ENCODE measurements around the gene NT5C3B.
"Not testable (repeated sequence)": the region's sequence is repeated elsewhere in the genome, so short reads cannot be mapped to it uniquely, and the experiment has no call there.

NT5C3B gene

DNA sequence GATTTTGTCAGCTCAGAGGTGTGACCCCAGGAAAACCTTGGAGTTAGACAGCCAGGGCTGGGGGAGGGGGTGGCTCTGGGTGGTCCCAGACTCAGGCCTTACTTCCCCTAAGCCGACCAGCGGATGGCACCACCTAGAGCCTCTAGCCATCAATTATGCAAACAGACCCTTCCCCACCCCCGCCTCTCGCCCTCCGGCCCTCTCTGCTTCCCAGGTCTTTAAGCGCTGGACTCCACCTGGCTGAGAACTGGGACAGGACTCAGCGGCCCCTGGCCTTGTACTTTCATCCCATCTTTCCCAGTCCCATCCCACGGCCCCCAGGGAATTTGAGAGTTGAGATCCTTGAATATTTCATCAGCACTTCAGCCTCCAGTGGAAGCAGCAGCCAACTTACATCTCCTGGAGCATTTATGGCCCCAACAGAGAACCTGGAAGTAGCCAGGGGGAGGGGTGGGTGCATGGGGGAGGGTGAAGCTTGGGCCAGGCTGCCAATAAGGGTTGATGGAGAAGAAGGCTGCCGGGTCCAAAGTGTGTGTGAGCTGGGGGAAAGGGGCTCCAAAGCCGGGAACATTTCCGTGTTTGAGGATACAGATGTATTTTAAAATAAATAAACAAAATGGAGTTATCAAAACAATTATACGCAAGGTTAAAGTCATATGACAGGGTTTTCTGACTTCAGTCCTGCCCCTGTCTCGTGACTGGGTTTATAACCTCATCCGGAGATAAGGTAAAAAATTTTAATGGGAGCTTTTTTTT, 42.1 kb downstream of the NT5C3B start:
- no peak for DNase-seq
- intact Hi-C loops (cut with DNase I) = no loop called here

GRCh38 chr17:41792845-41793783, 42.9 kb downstream of the NT5C3B start:
- intact Hi-C loops (cut with DNase I) = no loop called here
- DNase-seq = no peak

DNA sequence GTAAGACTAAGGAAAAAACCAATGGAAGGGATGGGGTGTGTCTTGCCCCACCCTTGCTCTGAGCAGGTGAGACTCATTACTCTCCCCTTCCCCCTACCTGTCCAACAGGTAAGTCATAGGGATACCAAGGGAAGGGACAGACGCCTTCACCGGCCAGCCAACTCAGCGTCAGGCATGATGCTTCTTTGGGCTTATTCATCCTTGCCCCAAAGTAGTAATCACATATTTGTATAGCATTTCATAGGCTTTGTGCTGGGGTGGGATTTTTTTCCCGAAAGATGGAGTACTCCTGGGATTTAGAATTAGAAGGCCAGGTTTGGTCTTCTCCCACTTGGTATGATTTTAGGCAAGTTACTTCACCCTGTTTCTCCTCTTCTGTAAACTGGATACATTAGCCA, 49.0 kb downstream of the NT5C3B start:
- DNase-seq = no peak
- intact Hi-C loops (cut with DNase I) = no loop called here

GRCh38 chr17:41786227-41787020, 49.6 kb downstream of the NT5C3B start, which contains the start of gene JUP:
Gene JUP (minus strand): TSS chr17:41786711. CDS start chr17:41771854, 14,857 bp downstream.
- intact Hi-C loops (cut with DNase I) = no loop called here
- peak; percentile 97 to 100 (median 99) for DNase-seq

DNA sequence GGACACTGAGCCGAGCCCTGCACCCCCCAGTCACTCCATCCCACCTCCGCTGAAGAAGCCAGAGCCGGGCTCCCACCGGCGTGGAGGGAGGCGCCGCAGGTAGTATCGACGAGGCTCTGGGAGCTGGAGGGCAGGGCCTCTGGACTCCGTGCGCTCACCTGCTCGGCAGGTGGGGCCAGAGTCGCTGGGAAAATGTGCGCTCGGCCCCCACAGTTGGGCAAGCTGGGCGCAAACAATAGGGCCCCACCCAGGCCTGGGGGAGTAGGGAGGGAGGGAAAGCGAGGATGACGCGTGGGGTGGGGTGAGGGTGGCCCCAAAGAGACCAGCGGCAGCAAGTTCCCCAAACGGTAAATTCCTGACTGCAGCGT, 50.2 kb downstream of the NT5C3B start:
- DNase-seq = peak in 3 of 42 donors; percentile 20 to 56 (median 34)
- intact Hi-C loops (cut with DNase I) = no loop called here

- no peak for DNase-seq
- intact Hi-C loops (cut with DNase I) = no loop called here
Observed at GRCh38 chr17:41785091-41785858, 50.8 kb downstream of the NT5C3B start.

GRCh38 chr17:41784207-41784744, 51.8 kb downstream of the NT5C3B start:
- intact Hi-C loops (cut with DNase I) = no loop called here
- DNase-seq = no peak

DNA sequence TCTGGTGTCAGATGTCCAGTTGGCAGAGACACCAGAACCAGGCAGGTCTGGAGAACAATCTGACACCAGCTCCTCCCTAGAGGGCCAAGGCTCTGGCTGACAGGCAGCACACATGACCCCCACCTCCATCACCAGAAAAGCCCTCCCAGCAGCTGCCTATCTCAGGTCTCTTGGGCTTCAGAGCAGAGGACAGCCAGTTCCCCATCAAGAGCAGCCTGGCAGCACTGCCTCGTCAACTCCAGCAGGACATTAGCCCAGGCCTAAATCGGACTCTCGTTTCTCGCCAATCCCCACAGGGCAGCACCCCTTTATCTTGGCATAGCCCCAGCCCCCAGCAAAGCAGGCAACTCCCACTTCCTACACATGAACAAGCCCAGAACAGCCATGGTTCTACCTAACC, 53.9 kb downstream of the NT5C3B start:
- intact Hi-C loops (cut with DNase I) = no loop called here
- no peak for DNase-seq

- intact Hi-C loops (cut with DNase I) = no loop called here
- no peak for DNase-seq
Observed at GRCh38 chr17:41781404-41782110, 54.5 kb downstream of the NT5C3B start.

- DNase-seq = no peak
- intact Hi-C loops (cut with DNase I) = no loop called here
Observed at GRCh38 chr17:41779954-41780353, 56.1 kb downstream of the NT5C3B start.

GRCh38 chr17:41777574-41778188, 58.4 kb downstream of the NT5C3B start:
- peak in 27 of 42 donors; percentile 18 to 71 (median 42) for DNase-seq
- intact Hi-C loops (cut with DNase I) = no loop called here

GRCh38 chr17:41777157-41777573, 58.9 kb downstream of the NT5C3B start:
- intact Hi-C loops (cut with DNase I) = no loop called here
- peak in 9 of 42 donors; percentile 18 to 53 (median 35) for DNase-seq

DNA sequence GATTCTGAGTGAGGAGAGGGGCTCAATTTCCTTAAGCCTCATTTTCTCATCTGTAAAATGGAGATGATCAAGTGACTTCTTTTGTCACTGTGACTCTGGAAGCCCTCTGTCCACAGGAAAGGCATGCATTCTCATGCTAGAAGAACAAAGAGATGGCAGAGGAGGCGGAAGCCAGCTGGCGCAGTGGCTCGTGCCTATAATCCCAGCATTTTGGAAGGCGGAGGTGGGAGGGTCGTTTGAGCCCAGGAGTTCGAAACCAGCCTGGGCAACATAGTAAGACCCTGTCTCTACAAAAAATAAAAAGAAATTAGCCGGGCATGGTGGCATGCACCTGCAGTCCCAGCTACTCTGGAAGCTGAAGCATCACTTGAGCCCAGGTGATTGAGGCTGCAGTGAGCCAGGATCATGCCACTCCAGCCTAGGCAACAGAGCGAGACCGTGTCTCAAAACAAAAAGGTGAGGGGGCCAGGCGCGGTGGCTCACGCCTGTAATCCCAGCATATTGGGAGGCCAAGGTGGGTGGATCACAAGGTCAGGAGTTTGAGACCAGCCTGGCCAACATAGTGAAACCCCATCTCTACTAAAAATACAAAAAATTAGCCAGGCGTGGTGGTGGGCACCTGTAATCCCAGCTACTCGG, 59.7 kb downstream of the NT5C3B start:
- peak in 12 of 42 donors; percentile 17 to 60 (median 40) for DNase-seq
- intact Hi-C loops (cut with DNase I) = not testable (repeated sequence)

DNA sequence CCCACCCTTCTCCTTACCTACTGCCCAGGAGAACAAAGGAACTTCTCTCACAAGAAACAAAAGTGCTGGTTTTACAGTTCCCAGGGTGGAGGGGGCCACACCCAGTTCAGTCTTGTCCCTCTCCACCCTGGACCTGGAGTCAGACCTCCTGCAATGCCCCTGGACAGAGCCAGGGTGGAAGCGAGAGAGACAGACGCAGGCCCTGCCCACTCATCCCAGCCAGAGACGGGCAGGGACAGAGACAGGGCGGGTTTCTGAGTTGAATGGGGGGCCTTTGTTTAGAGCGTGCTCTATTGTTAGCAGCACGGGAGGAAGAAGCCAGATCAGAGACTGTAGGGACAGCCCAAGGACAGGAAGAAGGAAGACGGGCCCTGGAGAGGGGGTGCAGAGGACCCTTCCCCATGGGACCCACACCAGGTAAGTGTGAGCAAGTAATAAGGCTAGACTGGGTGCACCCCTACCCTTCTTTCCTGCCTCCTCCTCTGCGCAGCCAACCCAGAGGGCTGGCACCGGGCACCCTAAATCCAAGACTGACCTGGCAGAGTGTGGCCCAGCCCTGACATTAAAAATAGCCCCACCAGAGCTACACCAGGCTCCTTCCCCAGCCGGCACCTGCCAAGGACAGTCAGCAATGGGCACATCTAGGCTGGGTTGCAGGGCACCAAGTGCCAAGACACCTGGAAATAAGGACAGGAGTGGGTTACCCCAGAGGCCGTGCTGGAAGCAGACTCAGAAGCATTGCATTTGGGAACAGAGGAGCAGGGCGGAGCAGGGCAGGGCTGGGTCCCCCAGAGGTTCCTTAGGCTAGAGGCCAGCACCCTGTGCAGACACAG, 60.4 kb downstream of the NT5C3B start:
- intact Hi-C loops (cut with DNase I) = no loop called here
- DNase-seq = peak; percentile 42 to 90 (median 76)

Measured in head of caudate nucleus (tissue), 42 donors.